Measurements from ENCODE around the gene TSPYL4.

- TF ChIP-seq, protein P1, sequence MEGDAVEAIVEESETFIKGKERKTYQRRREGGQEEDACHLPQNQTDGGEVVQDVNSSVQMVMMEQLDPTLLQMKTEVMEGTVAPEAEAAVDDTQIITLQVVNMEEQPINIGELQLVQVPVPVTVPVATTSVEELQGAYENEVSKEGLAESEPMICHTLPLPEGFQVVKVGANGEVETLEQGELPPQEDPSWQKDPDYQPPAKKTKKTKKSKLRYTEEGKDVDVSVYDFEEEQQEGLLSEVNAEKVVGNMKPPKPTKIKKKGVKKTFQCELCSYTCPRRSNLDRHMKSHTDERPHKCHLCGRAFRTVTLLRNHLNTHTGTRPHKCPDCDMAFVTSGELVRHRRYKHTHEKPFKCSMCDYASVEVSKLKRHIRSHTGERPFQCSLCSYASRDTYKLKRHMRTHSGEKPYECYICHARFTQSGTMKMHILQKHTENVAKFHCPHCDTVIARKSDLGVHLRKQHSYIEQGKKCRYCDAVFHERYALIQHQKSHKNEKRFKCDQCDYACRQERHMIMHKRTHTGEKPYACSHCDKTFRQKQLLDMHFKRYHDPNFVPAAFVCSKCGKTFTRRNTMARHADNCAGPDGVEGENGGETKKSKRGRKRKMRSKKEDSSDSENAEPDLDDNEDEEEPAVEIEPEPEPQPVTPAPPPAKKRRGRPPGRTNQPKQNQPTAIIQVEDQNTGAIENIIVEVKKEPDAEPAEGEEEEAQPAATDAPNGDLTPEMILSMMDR (IDR thresholded peaks at IDR 0.05; ENCODE audit: extremely low read depth in 1 of 2, insufficient read depth in 1 of 2, low read depth in 1 of 2, low read length in 2 of 2) = no peak
- no peak for TF ChIP-seq JUN (IDR thresholded peaks at IDR 0.05; ENCODE audit: borderline replicate concordance, insufficient read depth, insufficient read length, low read depth)
- TF ChIP-seq FOS (IDR thresholded peaks at IDR 0.05; ENCODE audit: borderline replicate concordance, insufficient read depth, low read length) = no peak
- TF ChIP-seq EZH2 (IDR thresholded peaks at IDR 0.05; ENCODE audit: borderline replicate concordance, low read depth, low read length, severe bottlenecking) = no peak
- no peak for TF ChIP-seq POLR2AphosphoS5 (IDR thresholded peaks at IDR 0.05; ENCODE audit: insufficient read depth, low read depth, low read length)
- no peak for TF ChIP-seq POLR2A (IDR thresholded peaks at IDR 0.05; ENCODE audit: low read depth, low read length)
- TF ChIP-seq, protein P2, sequence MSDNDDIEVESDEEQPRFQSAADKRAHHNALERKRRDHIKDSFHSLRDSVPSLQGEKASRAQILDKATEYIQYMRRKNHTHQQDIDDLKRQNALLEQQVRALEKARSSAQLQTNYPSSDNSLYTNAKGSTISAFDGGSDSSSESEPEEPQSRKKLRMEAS (IDR thresholded peaks at IDR 0.05; ENCODE audit: insufficient read depth, insufficient read length) = no peak
- TF ChIP-seq GATA2 (IDR thresholded peaks at IDR 0.05; ENCODE audit: insufficient read depth, insufficient read length, low read depth, low read length) = no peak
- no peak for TF ChIP-seq MYC (IDR thresholded peaks at IDR 0.05; ENCODE audit: low read depth, low read length)
Measured at GRCh38 chr6:116258520-116258919, 4.6 kb upstream of the TSPYL4 start.

Measured in endothelial cell of umbilical vein (primary cell).